K562 (cell line): ENCODE measurements around the gene MAP2K6. TPM values are rescaled to one million over a fixed set of nuclear protein-coding genes. Genes with fewer than 3 reads are reported as not detected.

Experiments used
- BRD9 ChIP-seq: fragments of 450-650 bp; IDR thresholded peaks from 2 replicates; pipeline ENCODE4 v1.6.1; 2018; ENCODE audit warnings: low read depth; ENCODE audit not compliant: partially characterized antibody
- C11orf30 ChIP-seq: fragments of 450-650 bp; IDR thresholded peaks from 2 replicates; pipeline ENCODE4 v1.6.1; 2016; ENCODE audit warnings: low read depth, mild to moderate bottlenecking
- CREB1 ChIP-seq, 2 experiments: sonication (generic) in 1 of 2; formaldehyde crosslinking in 1 of 2; IDR thresholded peaks; 2 replicates each; pipeline versions ENCODE4 v1.6.1 to v1.8.0; 2012 to 2022; ENCODE audit warnings: inconsistent platforms in 1 of 2, mild to moderate bottlenecking in 1 of 2, missing genetic modification reagents in 1 of 2, moderate library complexity in 1 of 2
- LEF1 ChIP-seq: fragments of 450-650 bp; IDR thresholded peaks from 2 replicates; pipeline ENCODE4 v1.6.1; 2016; ENCODE audit warnings: mild to moderate bottlenecking
- PRMT5 ChIP-seq: sonication (generic); formaldehyde crosslinking; IDR thresholded peaks from 2 replicates; pipeline ENCODE4 v1.5.0; 2020; ENCODE audit warnings: missing genetic modification reagents
- ZNF146 ChIP-seq: IDR thresholded peaks from one replicate; pipeline ENCODE4 v1.6.1; 2018; ENCODE audit warnings: missing compliant biosample characterization; ENCODE audit not compliant: unreplicated experiment
- ZNF23 ChIP-seq: fragments of 250-450 bp; sonication (Bioruptor Pico); IDR thresholded peaks from 2 replicates; pipeline ENCODE4 v1.4.0; 2020; ENCODE audit warnings: mild to moderate bottlenecking
- polyA plus RNA-seq, 8 experiments: library from polyadenylated mRNA; depleted of rRNA in 4 of 8; stranded (reverse) in 5 of 8; unstranded in 3 of 8; fragments of >200 nt; fragmentation: Nextera tagmentation in 2 of 8; fragmentation: Illumina TruSeq in 1 of 8; extraction: Ambion mirVana in 2 of 8; extraction: Trizol in 1 of 8; gene quantifications; 2 replicates each; pipeline versions ENCODE4 v1.2.1 to v1.2.3, GENCODE V29; 2011 to 2014; ENCODE audit warnings: inconsistent platforms in 1 of 8, missing spikeins in 1 of 8
- total RNA-seq, 7 experiments: library from RNA; depleted of rRNA in 6 of 7; stranded (reverse); fragments of >200 nt in 6 of 7; fragmentation: Illumina TruSeq in 2 of 7; extraction: Trizol in 2 of 7; gene quantifications; 2 replicates each; pipeline versions ENCODE4 v1.2.1 to v1.2.3, GENCODE V29; 2011 to 2021; ENCODE audit warnings: low replicate concordance in 1 of 7
- TF ChIP-seq, protein P1 (sequence below): sonication (generic); formaldehyde crosslinking; IDR thresholded peaks from 2 replicates; pipeline ENCODE4 v1.8.0; 2022; ENCODE audit warnings: mild to moderate bottlenecking, missing genetic modification reagents

The MAP2K6 gene
- total and polyA plus RNA-seq, 9 of the 15 experiments (the other 6 are each of a cell fraction or from before 2014, with no cell fraction given), result 0.07 to 0.13 TPM; not detected in 7

DNA sequence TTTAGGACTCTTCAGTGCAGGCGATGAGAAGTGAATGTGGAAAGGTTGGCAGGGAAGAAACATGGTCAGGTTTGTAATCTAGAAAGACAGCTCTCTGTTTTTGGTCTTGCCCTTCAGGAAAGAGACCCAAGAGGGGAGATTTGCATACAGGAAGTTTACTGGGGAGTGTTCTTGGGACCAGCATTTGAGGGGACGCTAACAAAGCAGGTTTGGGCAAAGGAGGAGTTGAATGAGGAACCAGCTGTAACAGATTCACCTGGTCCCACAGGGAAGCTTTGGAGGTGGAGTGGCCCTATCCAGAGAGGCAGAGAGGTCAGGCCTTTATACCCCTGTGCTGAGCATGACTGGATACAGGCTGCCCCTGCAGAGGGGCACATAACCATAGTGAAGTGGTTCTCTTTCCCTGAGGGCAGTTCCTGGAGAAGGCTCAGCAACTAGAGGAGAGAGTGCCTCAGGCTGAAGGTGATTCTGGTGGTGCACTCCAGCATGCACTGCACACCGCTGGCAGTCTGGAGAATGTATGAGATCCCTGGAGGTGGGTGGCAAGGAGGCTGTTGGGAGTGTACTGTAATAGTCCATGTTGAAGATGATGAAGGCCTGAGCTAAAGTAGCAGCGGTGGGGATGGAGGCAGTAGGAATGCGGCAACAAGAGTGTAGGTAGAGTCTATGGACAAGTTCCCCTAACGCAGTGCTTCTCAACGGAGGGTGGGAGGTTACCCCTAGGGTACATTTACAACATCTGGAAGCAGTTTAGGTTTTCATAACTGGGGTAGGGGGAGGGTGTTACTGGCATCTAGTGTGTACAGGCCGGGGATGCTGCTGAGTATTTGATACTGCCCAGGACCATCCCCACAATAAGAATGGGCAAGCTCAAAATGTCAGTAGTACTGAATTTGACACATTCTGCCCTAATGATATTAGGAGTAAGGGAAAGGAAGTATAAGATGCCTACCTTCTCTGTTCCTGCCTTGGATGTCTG is 37.2 kb downstream of the MAP2K6 start (continued):
- TF ChIP-seq, protein P1, sequence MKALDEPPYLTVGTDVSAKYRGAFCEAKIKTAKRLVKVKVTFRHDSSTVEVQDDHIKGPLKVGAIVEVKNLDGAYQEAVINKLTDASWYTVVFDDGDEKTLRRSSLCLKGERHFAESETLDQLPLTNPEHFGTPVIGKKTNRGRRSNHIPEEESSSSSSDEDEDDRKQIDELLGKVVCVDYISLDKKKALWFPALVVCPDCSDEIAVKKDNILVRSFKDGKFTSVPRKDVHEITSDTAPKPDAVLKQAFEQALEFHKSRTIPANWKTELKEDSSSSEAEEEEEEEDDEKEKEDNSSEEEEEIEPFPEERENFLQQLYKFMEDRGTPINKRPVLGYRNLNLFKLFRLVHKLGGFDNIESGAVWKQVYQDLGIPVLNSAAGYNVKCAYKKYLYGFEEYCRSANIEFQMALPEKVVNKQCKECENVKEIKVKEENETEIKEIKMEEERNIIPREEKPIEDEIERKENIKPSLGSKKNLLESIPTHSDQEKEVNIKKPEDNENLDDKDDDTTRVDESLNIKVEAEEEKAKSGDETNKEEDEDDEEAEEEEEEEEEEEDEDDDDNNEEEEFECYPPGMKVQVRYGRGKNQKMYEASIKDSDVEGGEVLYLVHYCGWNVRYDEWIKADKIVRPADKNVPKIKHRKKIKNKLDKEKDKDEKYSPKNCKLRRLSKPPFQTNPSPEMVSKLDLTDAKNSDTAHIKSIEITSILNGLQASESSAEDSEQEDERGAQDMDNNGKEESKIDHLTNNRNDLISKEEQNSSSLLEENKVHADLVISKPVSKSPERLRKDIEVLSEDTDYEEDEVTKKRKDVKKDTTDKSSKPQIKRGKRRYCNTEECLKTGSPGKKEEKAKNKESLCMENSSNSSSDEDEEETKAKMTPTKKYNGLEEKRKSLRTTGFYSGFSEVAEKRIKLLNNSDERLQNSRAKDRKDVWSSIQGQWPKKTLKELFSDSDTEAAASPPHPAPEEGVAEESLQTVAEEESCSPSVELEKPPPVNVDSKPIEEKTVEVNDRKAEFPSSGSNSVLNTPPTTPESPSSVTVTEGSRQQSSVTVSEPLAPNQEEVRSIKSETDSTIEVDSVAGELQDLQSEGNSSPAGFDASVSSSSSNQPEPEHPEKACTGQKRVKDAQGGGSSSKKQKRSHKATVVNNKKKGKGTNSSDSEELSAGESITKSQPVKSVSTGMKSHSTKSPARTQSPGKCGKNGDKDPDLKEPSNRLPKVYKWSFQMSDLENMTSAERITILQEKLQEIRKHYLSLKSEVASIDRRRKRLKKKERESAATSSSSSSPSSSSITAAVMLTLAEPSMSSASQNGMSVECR (CRISPR knock-in tag), result no peak
- TF ChIP-seq BRD9, result no peak
- TF ChIP-seq ZNF23, result no peak
- no peak for TF ChIP-seq LEF1
- no peak for TF ChIP-seq C11orf30
- no peak for TF ChIP-seq ZNF146 (CRISPR knock-in tag)
- no peak for TF ChIP-seq CREB1 (IDR thresholded peaks at IDR 0.05)
- no peak for TF ChIP-seq CREB1 (CRISPR knock-in tag; IDR thresholded peaks at IDR 0.05)
- TF ChIP-seq PRMT5 (CRISPR knock-in tag), result no peak
- TF ChIP-seq, all 486 proteins: peak for 0
